Transverse colon (tissue), 4 donors: ENCODE measurements around the gene NUP50.

Source experiments
- POLR2AphosphoS5 ChIP-seq, 3 donors: sonication (generic); formaldehyde crosslinking; IDR thresholded peaks; one replicate each; pipeline ENCODE4 v1.6.1; 2016; ENCODE audit warnings: antibody characterized with exemption in 3 of 3
- TF ChIP-seq, protein P1 (sequence below), 5 experiments: fragments of 200-600 bp in 3 of 5; fragments of 450-650 bp in 2 of 5; sonication (generic) in 3 of 5; IDR thresholded peaks; 1 replicate in 2 of 5; 2 replicates in 3 of 5; pipeline ENCODE4 v1.5.1; 2016 to 2017; ENCODE audit warnings: antibody characterized with exemption in 5 of 5, inconsistent platforms in 3 of 5, mild to moderate bottlenecking in 2 of 5, moderate library complexity in 1 of 5

DNA sequence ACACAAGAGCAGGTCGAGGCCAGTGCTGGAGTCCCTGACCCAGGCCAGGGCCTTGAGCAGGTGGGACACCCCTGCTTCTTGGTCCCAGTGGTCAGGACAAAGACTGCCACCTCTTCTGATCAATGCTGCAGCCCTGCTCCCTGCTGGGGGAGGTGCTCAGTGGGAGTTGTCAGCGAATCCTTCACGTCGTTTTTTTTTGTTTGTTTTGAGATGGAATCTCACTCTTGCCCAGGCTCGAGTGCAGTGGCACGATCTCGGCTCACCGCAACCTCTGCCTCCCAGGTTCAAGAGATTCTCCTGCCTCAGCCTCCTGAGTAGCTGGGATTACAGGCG is 34.7 kb downstream of the NUP50 start:
- TF ChIP-seq, protein P1, sequence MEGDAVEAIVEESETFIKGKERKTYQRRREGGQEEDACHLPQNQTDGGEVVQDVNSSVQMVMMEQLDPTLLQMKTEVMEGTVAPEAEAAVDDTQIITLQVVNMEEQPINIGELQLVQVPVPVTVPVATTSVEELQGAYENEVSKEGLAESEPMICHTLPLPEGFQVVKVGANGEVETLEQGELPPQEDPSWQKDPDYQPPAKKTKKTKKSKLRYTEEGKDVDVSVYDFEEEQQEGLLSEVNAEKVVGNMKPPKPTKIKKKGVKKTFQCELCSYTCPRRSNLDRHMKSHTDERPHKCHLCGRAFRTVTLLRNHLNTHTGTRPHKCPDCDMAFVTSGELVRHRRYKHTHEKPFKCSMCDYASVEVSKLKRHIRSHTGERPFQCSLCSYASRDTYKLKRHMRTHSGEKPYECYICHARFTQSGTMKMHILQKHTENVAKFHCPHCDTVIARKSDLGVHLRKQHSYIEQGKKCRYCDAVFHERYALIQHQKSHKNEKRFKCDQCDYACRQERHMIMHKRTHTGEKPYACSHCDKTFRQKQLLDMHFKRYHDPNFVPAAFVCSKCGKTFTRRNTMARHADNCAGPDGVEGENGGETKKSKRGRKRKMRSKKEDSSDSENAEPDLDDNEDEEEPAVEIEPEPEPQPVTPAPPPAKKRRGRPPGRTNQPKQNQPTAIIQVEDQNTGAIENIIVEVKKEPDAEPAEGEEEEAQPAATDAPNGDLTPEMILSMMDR (IDR thresholded peaks at IDR 0.05) = no peak
- TF ChIP-seq POLR2AphosphoS5 (IDR thresholded peaks at IDR 0.05) = no peak
